GM10847 (cell line): ENCODE measurements around the gene SPG11.

Source experiments
- POLR2A ChIP-seq: IDR thresholded peaks from 2 replicates; pipeline ENCODE4 v1.6.1; 2011; ENCODE audit not compliant: insufficient read length; ENCODE audit errors: extremely low read depth

SPG11 gene

DNA sequence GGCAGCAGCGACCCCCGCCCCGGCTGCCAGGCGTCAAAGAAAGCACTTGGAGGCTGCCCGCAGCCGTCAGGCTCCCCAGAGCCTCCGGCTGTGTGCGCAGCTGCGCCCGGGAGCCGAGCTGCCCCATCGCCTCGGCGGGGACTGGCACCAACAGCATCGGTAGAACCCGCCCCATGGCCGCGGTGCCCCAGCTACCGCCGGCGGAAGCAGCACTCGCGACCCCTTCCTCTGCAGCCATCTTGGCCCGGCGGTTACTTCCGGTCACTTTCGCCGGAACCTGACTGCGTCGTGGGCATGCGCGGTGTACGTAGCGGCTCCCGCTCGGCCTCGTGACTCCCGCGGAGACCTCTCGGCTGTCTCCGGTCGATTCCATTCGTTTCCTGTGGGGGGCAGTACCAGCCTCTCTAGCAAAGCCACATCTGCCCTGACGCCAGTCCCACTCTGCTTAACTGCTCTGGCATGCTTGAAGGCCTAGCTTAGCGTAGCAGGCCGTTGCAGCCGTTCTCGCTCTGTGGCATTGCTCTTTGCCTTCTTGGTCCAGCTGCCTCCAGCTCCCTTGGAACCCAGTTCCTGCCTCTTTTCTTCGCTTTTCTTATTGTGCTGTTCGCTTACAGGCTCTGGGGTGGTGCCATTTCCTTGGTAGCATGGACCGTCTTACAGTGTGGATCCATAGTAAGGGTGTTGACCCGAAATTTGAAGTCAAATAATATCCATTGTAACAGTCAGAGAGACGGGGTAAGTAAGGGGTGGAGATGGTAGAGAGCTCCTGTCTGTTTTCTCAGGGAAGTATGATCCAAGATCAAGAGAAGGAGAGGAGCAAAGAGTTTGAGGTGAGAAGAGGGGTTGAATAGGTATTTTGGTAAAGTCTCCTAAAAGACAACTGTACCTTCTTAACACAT is at the start of gene SPG11:
Gene SPG11, minus strand, starts transcription at position 253 of the 899 bp plus-strand sequence. Its CDS starts 15 bp downstream, at position 238.
- TF ChIP-seq POLR2A, result peak; percentile 90

DNA sequence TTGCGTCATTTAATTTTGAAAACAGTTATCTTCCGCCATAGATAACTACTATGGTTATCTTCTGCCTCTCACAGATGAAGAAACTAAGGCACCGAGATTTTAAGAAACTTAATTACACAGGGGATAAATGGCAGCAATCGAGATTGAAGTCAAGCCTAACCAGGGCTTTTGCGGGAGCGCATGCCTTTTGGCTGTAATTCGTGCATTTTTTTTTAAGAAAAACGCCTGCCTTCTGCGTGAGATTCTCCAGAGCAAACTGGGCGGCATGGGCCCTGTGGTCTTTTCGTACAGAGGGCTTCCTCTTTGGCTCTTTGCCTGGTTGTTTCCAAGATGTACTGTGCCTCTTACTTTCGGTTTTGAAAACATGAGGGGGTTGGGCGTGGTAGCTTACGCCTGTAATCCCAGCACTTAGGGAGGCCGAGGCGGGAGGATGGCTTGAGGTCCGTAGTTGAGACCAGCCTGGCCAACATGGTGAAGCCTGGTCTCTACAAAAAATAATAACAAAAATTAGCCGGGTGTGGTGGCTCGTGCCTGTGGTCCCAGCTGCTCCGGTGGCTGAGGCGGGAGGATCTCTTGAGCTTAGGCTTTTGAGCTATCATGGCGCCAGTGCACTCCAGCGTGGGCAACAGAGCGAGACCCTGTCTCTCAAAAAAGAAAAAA is 49.0 kb upstream of the SPG11 start:
- TF ChIP-seq POLR2A, result no peak

- peak; percentile 21 for TF ChIP-seq POLR2A
Observed at GRCh38 chr15:44711743-44712345, 48.4 kb upstream of the SPG11 start.

- peak; percentile 100 for TF ChIP-seq POLR2A
Observed at GRCh38 chr15:44711096-44711742, 47.8 kb upstream of the SPG11 start, which contains the start of the genes B2M and PATL2. Gene B2M, plus strand, starts transcription at chr15:44711517. Its CDS starts 30 bp downstream, at chr15:44711547. Gene PATL2, minus strand, starts transcription at chr15:44711323. Its CDS starts 34,833 bp downstream, at chr15:44676490.

DNA sequence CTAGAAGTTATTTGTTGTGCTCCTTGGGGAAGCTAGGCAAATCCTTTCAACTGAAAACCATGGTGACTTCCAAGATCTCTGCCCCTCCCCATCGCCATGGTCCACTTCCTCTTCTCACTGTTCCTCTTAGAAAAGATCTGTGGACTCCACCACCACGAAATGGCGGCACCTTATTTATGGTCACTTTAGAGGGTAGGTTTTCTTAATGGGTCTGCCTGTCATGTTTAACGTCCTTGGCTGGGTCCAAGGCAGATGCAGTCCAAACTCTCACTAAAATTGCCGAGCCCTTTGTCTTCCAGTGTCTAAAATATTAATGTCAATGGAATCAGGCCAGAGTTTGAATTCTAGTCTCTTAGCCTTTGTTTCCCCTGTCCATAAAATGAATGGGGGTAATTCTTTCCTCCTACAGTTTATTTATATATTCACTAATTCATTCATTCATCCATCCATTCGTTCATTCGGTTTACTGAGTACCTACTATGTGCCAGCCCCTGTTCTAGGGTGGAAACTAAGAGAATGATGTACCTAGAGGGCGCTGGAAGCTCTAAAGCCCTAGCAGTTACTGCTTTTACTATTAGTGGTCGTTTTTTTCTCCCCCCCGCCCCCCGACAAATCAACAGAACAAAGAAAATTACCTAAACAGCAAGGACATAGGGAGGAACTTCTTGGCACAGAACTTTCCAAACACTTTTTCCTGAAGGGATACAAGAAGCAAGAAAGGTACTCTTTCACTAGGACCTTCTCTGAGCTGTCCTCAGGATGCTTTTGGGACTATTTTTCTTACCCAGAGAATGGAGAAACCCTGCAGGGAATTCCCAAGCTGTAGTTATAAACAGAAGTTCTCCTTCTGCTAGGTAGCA is 47.0 kb upstream of the SPG11 start:
- no peak for TF ChIP-seq POLR2A

- TF ChIP-seq POLR2A, result no peak
Observed at GRCh38 chr15:44706946-44707636, 43.6 kb upstream of the SPG11 start.

DNA sequence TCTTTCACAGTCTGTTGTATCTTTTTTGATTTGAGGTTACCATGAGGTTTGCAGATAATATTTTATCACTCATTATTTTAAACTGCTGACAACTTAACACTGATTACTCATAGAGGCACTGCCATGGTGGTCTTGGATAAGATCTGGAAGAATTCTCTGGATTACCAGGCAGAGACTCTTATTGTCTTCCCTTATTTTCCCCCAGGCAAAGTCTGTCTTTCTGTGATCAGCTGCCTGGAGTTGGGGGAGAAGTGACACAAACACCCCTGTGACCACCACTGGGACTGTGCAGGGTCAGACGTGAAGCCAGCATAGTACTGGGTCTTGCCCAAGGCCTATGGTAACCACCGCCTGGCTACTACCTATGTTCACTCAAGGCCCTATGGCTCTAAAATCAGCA is 42.9 kb upstream of the SPG11 start:
- TF ChIP-seq POLR2A, result no peak

- no peak for TF ChIP-seq POLR2A
Observed at GRCh38 chr15:44705986-44706385, 42.5 kb upstream of the SPG11 start.

GRCh38 chr15:44698641-44699040 is 35.2 kb upstream of the SPG11 start:
- no peak for TF ChIP-seq POLR2A

DNA sequence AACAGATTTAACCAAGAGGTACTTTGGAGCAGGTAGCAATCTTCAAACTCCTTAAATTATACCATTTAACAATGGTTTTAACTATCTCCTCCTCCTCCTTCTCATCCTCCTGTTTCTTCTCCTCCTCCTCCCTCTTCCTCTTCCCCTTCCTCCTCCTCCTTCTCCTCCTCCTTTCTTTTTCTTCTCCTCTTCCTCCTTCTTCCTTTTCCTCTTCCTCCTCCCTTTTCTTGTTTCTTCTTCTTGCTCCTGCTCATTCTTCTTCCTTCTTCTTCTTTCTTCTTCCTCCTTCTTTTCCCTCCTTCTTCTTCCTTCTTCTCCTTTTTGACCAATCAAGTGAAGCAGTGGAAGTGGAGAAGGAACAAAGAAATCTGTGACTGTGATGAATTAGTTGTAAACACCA is 33.6 kb upstream of the SPG11 start:
- no peak for TF ChIP-seq POLR2A

DNA sequence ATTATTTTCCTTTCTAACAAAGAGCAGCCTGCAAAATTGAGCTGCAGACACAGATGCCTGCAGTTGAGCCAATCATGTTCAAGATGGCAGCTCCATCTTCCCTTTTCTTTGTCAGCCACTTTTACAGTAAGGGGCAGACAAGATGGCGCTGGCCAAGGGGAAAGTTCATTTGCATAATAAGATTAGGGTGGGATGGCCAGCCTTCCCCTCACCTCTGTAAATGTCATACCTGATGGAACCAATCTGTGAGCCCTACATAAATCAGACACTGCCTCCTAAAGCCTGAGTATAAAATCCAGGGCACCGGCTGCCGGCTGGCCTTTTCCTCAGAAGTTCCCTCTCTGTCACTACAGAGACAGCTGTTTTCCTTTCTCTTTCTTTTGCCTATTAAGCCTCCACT is 31.8 kb upstream of the SPG11 start:
- no peak for TF ChIP-seq POLR2A

DNA sequence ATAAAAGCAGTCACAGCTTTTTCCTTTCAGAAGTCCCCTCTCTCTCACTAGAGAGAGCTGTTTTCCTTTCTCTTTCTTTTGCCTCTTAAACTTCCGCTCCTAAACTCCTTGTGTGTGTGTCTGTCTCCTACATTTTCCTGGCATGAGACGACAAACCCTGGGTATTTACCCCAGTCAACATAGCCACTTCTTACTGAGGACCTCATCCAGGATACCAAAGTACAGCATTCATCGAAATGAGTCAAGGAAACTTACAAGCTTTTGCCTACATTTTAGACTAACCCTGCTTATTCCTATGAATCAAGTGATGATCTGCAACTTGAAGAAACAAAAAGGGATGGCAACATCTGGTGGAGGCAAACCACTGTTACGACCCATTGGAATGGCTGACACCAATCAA is 31.0 kb upstream of the SPG11 start:
- no peak for TF ChIP-seq POLR2A

GRCh38 chr15:44692659-44693058 is 29.2 kb upstream of the SPG11 start:
- no peak for TF ChIP-seq POLR2A

DNA sequence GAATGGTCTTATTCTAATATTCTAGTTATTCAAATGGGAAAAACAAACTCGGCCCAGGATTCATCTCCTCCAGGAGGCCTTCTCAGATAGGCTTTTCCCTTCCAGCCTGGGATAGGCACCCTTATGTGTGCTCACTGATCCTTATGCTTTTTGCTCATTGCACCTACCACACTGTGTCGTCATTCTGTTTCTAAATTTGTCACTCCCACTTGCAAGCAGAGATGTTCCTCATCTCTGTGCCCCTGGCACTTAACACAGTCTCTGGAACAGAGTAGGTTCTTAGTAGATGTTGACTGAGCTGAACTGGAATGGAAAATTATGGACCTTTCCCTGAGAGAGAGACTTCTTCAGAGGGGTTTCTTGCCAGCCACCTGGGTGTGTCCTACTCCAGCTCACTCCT is 18.7 kb upstream of the SPG11 start:
- TF ChIP-seq POLR2A, result no peak
